Activated CD4-positive, CD25-positive, alpha-beta regulatory T cell (primary cell): Measurements from ENCODE around the gene TPO.
"Not testable (repeated sequence)": the region's sequence is repeated elsewhere in the genome, so short reads cannot be mapped to it uniquely, and the experiment has no call there.

ENCODE experiments used
- DNase-seq, 4 experiments: peaks; one replicate each; lab custom pipeline; 2025; lab: John Stamatoyannopoulos, UW

Gene TPO

GRCh38 chr2:1556776-1557466, 143.7 kb downstream of the TPO start:
- no peak for DNase-seq

GRCh38 chr2:1557467-1557820, 144.2 kb downstream of the TPO start:
- no peak for DNase-seq

GRCh38 chr2:1559589-1560175, 146.4 kb downstream of the TPO start:
- DNase-seq, result no peak

- DNase-seq, result no peak
These were observed 148.0 kb downstream of the TPO start for GRCh38 chr2:1561259-1561658.

GRCh38 chr2:1561811-1562421, 148.7 kb downstream of the TPO start:
- DNase-seq, result no peak

GRCh38 chr2:1563084-1563857, 150.0 kb downstream of the TPO start:
- DNase-seq, result no peak

GRCh38 chr2:1563943-1564891, 151.0 kb downstream of the TPO start:
- DNase-seq, result peak in 1 of 4 experiments; percentile 11

- DNase-seq, result no peak
These were observed 154.5 kb downstream of the TPO start for GRCh38 chr2:1567556-1568344.

- not testable (repeated sequence) for DNase-seq
These were observed 155.0 kb downstream of the TPO start for GRCh38 chr2:1568345-1568668.

GRCh38 chr2:1569879-1570450, 156.7 kb downstream of the TPO start:
- DNase-seq, result no peak

GRCh38 chr2:1571477-1572417, 158.5 kb downstream of the TPO start:
- DNase-seq, result no peak

GRCh38 chr2:1572638-1573037, 159.4 kb downstream of the TPO start:
- no peak for DNase-seq

- no peak for DNase-seq
These were observed 164.6 kb downstream of the TPO start for GRCh38 chr2:1577846-1578245.

GRCh38 chr2:1581257-1581964, 168.1 kb downstream of the TPO start:
- not testable (repeated sequence) for DNase-seq

- no peak for DNase-seq
These were observed 168.8 kb downstream of the TPO start for GRCh38 chr2:1581965-1582625.

- no peak for DNase-seq
These were observed 169.7 kb downstream of the TPO start for GRCh38 chr2:1582891-1583341.

- no peak for DNase-seq
These were observed 170.8 kb downstream of the TPO start for GRCh38 chr2:1584051-1584531.
